Fibroblast of lung (primary cell): ENCODE measurements around the gene MSS51. TPM values are rescaled to one million over a fixed set of nuclear protein-coding genes. Genes with fewer than 3 reads are reported as not detected.

ENCODE experiments used
- DNase-seq, 2 donors: peaks; one replicate each; pipeline versions ENCODE4 v3.0.0 to v3.0.0-alpha.2; 2010; ENCODE audit warnings: low read depth in 2 of 2
- H2AFZ ChIP-seq: 2 replicates; pipeline ENCODE4 v1.5.1; 2012; ENCODE audit warnings: low read length, control low read depth, inconsistent platforms
- H3K27ac ChIP-seq: 2 replicates; pipeline ENCODE4 v1.5.1; 2011; ENCODE audit warnings: low read length, control low read depth; ENCODE audit not compliant: insufficient read depth
- H3K27me3 ChIP-seq: 2 replicates; pipeline ENCODE4 v1.5.1; 2011; ENCODE audit warnings: mild to moderate bottlenecking, low read length; ENCODE audit not compliant: control insufficient read depth, insufficient read depth
- H3K36me3 ChIP-seq: 2 replicates; pipeline ENCODE4 v1.5.1; 2011; ENCODE audit warnings: low read length; ENCODE audit not compliant: control insufficient read depth, insufficient read depth
- H3K4me1 ChIP-seq: 2 replicates; pipeline ENCODE4 v1.5.1; 2011; ENCODE audit warnings: low read length; ENCODE audit not compliant: control insufficient read depth, insufficient read depth; ENCODE audit errors: extremely low read depth
- H3K4me2 ChIP-seq: 2 replicates; pipeline ENCODE4 v1.5.1; 2011; ENCODE audit warnings: low read length, control low read depth; ENCODE audit not compliant: insufficient read depth; ENCODE audit errors: extremely low read depth
- H3K4me3 ChIP-seq, 4 experiments: fragments of 200-600 bp in 1 of 4; sonication (generic) in 1 of 4; replicated peaks in 1 of 4; 2 replicates each; pipeline ENCODE4 v1.5.1; 2011 to 2016; ENCODE audit warnings: low read length in 4 of 4, low read depth in 3 of 4, mild to moderate bottlenecking in 3 of 4, control low read depth in 2 of 4, inconsistent platforms in 1 of 4, mixed read lengths in 1 of 4; ENCODE audit not compliant: insufficient read depth in 1 of 4; ENCODE audit errors: control extremely low read depth in 1 of 4
- H3K79me2 ChIP-seq: 2 replicates; pipeline ENCODE4 v1.5.1; 2012; ENCODE audit warnings: mild to moderate bottlenecking, low read length, inconsistent platforms; ENCODE audit not compliant: control insufficient read depth, insufficient read depth
- H3K9ac ChIP-seq: 2 replicates; pipeline ENCODE4 v1.5.1; 2011; ENCODE audit warnings: mild to moderate bottlenecking, low read length, control low read depth; ENCODE audit not compliant: insufficient read depth
- H3K9me3 ChIP-seq: 2 replicates; pipeline ENCODE4 v1.5.1; 2012; ENCODE audit warnings: low read depth, low read length; ENCODE audit not compliant: control insufficient read depth, insufficient read depth
- H4K20me1 ChIP-seq: 2 replicates; pipeline ENCODE4 v1.5.1; 2011; ENCODE audit warnings: low read length; ENCODE audit not compliant: control insufficient read depth, insufficient read depth; ENCODE audit errors: extremely low read depth
- EZH2 ChIP-seq: IDR thresholded peaks from 2 replicates; pipeline ENCODE4 v1.5.1; 2012; ENCODE audit warnings: low read length, control low read depth, mild to moderate bottlenecking; ENCODE audit errors: missing control alignments
- polyA plus RNA-seq, 2 donors: library from polyadenylated mRNA; depleted of rRNA in 1 of 2; stranded (reverse) in 1 of 2; unstranded in 1 of 2; fragments of >200 nt; gene quantifications; 2 replicates each; pipeline ENCODE4 v1.2.1, GENCODE V29; 2011 to 2012; ENCODE audit warnings: missing spikeins in 1 of 2
- total RNA-seq: library from RNA; depleted of rRNA; stranded (reverse); fragments of >200 nt; gene quantifications from 2 replicates; pipeline ENCODE4 v1.2.1, GENCODE V29; 2014
- TF ChIP-seq, protein P1 (sequence below), 2 donors: IDR thresholded peaks in 1 of 2; conservative IDR thresholded peaks in 1 of 2; 1 replicate in 1 of 2; 2 replicates in 1 of 2; pipeline ENCODE4 v1.5.1; 2011 to 2012; ENCODE audit warnings: low read length in 2 of 2, control low read depth in 1 of 2, inconsistent platforms in 1 of 2, low read depth in 1 of 2, mild to moderate bottlenecking in 1 of 2

MSS51 gene
- total and polyA plus RNA-seq, 2 donors (not counting 1 experiment from before 2014, with no cell fraction given): 0.78 to 1.5 TPM

DNA sequence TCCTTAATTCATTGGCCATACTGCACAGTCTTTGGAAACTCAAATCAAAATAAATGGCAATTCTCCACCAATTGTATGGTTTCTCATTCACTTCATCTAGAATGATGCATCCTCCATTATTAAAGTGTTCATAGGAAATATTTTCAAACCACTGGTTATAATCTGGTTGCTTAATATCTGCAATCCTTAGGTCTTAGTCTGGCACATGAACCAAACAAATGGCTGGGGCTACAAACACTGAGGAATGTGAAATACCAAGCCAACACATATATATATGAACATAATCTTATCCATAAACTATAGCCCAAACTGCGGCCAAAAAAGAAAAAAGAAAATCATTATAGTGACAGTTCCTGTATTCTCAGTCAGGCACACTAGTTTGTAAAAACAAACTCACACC, 5.7 kb upstream of the MSS51 start:
- Histone ChIP-seq H3K36me3 (peaks cover 8% of the 10 kb centered on the region), H3K27me3 (no peaks in the 10 kb centered on the region), H3K4me1 (peaks cover 5% of the 10 kb centered on the region), H3K9me3 (no peaks in the 10 kb centered on the region), H4K20me1 (no peaks in the 10 kb centered on the region), H3K9ac (no peak overlapping the region), H3K4me2 (peak overlapping the region; percentile 8), H3K79me2 (no peaks in the 10 kb centered on the region), H3K27ac (no peak overlapping the region), H3K4me3 (no peak overlapping the region), H2AFZ (no peak overlapping the region)
- DNase-seq: peak; percentile 36 to 45
- no peak for TF ChIP-seq EZH2
- TF ChIP-seq, protein P1, sequence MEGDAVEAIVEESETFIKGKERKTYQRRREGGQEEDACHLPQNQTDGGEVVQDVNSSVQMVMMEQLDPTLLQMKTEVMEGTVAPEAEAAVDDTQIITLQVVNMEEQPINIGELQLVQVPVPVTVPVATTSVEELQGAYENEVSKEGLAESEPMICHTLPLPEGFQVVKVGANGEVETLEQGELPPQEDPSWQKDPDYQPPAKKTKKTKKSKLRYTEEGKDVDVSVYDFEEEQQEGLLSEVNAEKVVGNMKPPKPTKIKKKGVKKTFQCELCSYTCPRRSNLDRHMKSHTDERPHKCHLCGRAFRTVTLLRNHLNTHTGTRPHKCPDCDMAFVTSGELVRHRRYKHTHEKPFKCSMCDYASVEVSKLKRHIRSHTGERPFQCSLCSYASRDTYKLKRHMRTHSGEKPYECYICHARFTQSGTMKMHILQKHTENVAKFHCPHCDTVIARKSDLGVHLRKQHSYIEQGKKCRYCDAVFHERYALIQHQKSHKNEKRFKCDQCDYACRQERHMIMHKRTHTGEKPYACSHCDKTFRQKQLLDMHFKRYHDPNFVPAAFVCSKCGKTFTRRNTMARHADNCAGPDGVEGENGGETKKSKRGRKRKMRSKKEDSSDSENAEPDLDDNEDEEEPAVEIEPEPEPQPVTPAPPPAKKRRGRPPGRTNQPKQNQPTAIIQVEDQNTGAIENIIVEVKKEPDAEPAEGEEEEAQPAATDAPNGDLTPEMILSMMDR (conservative IDR thresholded peaks at IDR 0.05 in 1 of 2, IDR thresholded peaks at IDR 0.05 in 1 of 2; ENCODE audit: low read depth in 1 of 2, low read length in 2 of 2): no peak

- Histone ChIP-seq H2AFZ (no peak overlapping the region), H4K20me1 (no peaks in the 10 kb centered on the region), H3K36me3 (peaks cover 4% of the 10 kb centered on the region), H3K4me3 (no peak overlapping the region), H3K4me1 (no peaks in the 10 kb centered on the region), H3K27me3 (no peaks in the 10 kb centered on the region), H3K27ac (no peak overlapping the region), H3K79me2 (no peaks in the 10 kb centered on the region), H3K4me2 (no peak overlapping the region), H3K9ac (no peak overlapping the region), H3K9me3 (no peaks in the 10 kb centered on the region)
- TF ChIP-seq, protein P1 (conservative IDR thresholded peaks at IDR 0.05 in 1 of 2, IDR thresholded peaks at IDR 0.05 in 1 of 2; ENCODE audit: low read depth in 1 of 2, low read length in 2 of 2): no peak
- TF ChIP-seq EZH2: no peak
- no peak for DNase-seq
Measured at GRCh38 chr10:73432646-73433537, 469 bp downstream of the MSS51 start.

DNA sequence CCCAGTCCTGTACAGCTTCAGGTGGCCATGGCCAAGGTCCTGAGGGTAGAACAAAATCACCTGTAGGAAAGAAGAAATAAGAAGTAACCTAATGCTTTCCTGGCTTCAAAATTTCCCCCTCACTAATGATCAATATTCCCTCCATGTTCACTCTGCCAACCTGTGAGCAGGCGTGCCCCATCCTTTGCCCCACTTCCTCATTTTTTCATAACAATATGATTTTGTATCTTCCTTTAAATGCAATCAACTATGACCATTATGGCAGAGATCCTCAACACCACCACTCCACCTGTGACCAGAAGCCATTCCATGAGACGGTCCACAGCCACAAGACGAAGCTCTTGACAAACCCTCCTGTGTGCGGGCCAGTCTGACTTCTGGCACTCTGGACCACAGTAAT, 7.0 kb downstream of the MSS51 start:
- Histone ChIP-seq H3K4me3 (no peak overlapping the region), H3K9me3 (no peaks in the 10 kb centered on the region), H3K9ac (no peak overlapping the region), H3K79me2 (no peaks in the 10 kb centered on the region), H3K36me3 (peaks cover 10% of the 10 kb centered on the region), H3K27ac (no peak overlapping the region), H4K20me1 (no peaks in the 10 kb centered on the region), H3K4me1 (no peaks in the 10 kb centered on the region), H3K27me3 (no peaks in the 10 kb centered on the region), H3K4me2 (no peak overlapping the region), H2AFZ (no peak overlapping the region)
- no peak for TF ChIP-seq EZH2
- TF ChIP-seq, protein P1 (conservative IDR thresholded peaks at IDR 0.05 in 1 of 2, IDR thresholded peaks at IDR 0.05 in 1 of 2; ENCODE audit: low read depth in 1 of 2, low read length in 2 of 2): no peak
- DNase-seq: no peak
